ENCODE results near the gene KLHL22.
A peak's percentile ranks its signal among the peaks of the same experiment; 100 is the strongest.

Gene KLHL22

DNA sequence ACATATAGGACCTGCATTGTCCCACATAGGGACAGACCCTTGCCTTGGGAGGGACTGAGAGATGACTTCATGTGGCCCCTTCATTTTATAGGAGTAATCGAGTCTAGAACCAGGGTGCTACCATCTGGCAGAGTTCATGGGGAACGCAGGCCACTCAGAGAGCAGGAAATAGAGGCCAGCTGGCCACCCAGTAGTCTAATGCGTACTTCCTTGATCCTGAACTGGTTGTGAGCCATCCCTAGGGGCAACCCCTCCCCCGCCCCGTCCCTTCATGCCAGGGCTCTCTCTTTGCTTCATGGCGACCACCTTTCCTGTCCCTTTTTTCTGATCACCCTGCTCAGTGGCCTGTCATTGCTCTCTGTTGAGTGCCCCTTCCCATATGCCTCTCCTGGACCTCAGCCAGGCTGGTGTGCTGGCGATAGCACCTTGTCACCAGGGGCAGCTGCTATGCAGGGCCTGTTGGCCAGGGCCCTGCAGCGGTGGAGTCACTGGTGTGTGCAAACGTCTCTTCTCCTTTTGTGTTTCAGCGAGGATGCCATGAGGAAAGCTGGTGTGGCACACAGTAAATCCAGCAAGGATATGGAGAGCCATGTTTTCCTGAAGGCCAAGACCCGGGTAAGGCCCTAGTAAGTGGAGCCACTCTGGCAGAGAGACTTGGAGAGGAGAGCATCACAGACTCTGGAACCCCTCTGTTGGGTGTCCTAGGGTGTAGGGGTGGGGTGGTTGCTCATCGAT is 41.2 kb upstream of the KLHL22 start:
- POLR2A ChIA-PET (ENCODE audit: low non-redundant PET) = no interaction called here
- CTCF ChIA-PET = no interaction called here
- H3K27ac ChIP-seq = peak overlapping the region; percentile 100
- no peak for DNase-seq (ENCODE audit: low spot score)
- TF ChIP-seq, protein P1, sequence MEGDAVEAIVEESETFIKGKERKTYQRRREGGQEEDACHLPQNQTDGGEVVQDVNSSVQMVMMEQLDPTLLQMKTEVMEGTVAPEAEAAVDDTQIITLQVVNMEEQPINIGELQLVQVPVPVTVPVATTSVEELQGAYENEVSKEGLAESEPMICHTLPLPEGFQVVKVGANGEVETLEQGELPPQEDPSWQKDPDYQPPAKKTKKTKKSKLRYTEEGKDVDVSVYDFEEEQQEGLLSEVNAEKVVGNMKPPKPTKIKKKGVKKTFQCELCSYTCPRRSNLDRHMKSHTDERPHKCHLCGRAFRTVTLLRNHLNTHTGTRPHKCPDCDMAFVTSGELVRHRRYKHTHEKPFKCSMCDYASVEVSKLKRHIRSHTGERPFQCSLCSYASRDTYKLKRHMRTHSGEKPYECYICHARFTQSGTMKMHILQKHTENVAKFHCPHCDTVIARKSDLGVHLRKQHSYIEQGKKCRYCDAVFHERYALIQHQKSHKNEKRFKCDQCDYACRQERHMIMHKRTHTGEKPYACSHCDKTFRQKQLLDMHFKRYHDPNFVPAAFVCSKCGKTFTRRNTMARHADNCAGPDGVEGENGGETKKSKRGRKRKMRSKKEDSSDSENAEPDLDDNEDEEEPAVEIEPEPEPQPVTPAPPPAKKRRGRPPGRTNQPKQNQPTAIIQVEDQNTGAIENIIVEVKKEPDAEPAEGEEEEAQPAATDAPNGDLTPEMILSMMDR (conservative IDR thresholded peaks at IDR 0.05; ENCODE audit: low read depth) = no peak

DNA sequence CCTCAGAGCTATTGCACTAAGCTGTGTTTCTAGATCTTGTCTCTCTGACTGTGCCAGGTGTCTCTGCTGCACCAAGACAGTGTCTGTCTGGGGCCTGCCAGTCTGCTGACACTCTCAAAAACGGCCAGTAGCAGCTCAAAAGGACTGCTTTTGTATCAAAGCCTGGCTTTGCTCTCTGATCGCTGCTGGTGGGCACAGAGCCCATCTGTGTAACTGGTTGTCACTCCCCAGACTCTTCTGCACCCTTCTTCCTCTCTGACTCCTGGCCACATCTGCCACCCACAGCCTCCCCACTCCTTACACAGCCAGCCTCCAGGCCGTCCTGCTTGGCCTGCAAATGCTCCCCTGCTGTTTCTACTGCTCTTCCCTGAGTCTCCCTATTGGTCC is 38.3 kb upstream of the KLHL22 start:
- ChIA-PET POLR2A (ENCODE audit: low non-redundant PET) (interaction anchor here (0.7 kb wide), 1 partner anchor 212 kb away, joined by 3 read pairs; no protein-coding TSS in a partner anchor), CTCF (interaction anchor here (0.6 to 0.9 kb wide), 3 partner anchors 40 to 112 kb away, joined by 3 read pairs; no protein-coding TSS in a partner anchor)
- TF ChIP-seq, protein P1 (conservative IDR thresholded peaks at IDR 0.05; ENCODE audit: low read depth) = no peak
- peak overlapping the region; percentile 100 for H3K27ac ChIP-seq
- no peak for DNase-seq (ENCODE audit: low spot score)

DNA sequence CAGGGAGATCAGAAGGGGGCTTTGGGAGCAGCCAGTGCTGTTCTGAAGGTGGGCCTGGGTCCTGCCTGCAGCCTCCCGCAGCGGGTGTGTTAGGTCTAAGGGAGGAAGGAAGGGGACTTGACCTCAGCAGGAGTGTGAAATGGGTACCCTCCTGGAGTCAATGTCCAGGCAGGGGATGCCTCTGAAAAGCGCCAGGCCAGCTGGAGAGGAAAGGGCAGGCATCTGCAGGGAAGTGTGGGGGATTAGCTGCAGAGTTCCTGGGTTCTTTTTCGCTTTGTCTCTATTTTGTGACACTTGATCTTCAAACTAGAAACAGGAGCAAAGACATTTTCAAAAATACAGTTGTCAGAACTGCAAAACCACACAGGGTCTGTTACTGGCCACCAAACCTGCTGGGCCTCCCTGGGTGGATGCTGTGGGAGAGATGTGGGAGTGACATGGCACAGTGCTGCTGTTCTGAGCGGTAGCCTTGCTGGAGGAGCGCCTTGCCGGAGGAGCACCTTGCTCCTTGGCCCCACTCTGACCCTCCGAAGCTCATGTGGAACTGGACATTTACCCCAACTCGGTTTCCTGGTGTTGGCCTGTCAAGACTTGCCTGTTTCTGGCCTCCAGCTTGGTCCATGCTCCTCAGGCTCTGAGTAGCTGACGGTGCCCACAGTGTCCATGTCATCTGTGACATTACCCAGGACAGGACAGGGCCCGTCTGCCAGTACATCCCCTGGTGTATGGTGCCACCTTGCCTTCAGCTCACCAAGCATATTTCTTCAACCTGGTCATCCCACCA is 37.7 kb upstream of the KLHL22 start:
- POLR2A ChIA-PET (ENCODE audit: low non-redundant PET) = interaction anchor here (0.7 kb wide), 1 partner anchor 211 kb away, joined by 3 read pairs; no protein-coding TSS in a partner anchor
- TF ChIP-seq, protein P1 (conservative IDR thresholded peaks at IDR 0.05; ENCODE audit: low read depth) = no peak
- CTCF ChIA-PET = interaction anchor here (0.6 to 0.9 kb wide), 3 partner anchors 39 to 112 kb away, joined by 3 read pairs; no protein-coding TSS in a partner anchor
- H3K27ac ChIP-seq = peak overlapping the region; percentile 100
- no peak for DNase-seq (ENCODE audit: low spot score)

DNA sequence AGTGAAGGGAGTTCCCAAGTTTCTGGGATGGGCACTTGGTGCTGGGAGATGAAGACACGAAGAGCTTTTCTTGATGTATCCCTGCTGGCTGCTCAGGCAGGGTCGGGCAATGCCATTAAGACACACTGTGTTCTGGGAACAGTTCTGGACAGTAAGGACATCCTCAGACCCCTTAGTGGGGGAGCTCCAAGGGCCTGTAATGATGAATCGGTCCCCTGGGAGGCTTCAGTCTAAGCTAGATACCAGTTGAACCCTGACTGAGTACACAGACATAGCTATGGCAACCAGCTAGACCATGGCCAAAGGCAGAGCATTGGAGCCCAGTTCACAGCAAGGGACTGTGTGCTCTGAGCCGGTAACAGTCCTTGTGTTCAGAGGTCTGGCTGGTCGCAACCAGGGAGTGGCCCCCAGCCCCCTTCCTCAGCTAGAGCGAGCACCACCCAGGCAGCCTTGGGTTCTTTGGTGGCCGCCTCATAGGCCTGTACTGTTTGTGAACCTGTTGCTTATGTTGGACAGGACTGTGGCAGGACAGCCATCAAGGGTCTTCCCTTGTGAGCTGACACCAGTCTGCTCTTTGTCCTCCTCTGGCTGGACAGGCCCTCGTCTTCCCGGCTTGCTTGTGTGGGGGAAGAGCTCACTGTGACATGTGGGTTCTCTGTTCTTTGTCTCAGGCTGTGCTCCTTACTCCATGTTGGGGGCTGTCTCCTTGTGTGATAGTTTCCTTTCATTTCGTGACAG is 36.8 kb upstream of the KLHL22 start:
- ChIA-PET CTCF (no interaction called here), POLR2A (ENCODE audit: low non-redundant PET) (no interaction called here)
- DNase-seq (ENCODE audit: low spot score) = no peak
- H3K27ac ChIP-seq = peak overlapping the region; percentile 100
- TF ChIP-seq, protein P1 (conservative IDR thresholded peaks at IDR 0.05; ENCODE audit: low read depth) = no peak

DNA sequence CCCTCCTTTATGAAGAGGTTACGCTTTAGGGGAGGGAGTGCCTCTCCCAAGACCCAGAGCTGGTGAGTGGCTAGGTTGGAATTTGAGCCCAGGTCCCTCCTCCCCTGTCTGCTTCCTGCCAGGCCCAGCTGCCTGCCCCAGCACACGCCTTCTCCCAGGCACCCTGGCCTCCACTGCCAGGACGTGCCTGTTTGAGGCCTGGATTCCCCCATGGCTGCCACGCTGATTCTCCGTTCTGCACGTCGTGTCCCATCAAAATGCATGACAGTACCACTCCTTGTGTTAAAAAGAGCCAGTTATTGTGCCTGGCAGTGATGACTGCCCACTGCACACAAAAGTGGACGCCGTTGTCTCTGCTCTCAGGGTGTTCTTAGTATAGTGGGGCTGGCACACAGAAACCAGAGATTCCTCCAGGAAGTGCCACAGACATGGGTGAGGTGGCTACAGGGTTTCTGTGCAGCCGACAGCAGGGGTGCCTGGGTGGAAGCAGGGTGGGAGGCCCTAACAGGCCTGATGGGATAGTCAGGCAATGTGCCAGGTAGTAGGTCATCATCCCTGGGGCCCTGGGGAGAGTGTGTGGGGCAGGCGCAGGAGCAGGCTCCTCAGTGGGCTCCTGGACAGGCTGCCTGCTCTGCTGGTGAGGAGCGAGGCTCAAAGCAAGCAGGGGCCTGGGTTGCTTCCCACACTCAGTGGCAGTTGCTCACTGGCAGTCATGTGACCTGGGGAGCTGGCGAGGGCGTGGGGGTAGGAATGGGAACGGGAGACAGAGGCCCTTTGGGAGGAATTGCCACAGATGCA is 36.0 kb upstream of the KLHL22 start:
- TF ChIP-seq, protein P1 (conservative IDR thresholded peaks at IDR 0.05; ENCODE audit: low read depth) = no peak
- CTCF ChIA-PET = no interaction called here
- POLR2A ChIA-PET (ENCODE audit: low non-redundant PET) = no interaction called here
- peak; percentile 86 for DNase-seq (ENCODE audit: low spot score)
- H3K27ac ChIP-seq = peak overlapping the region; percentile 100

DNA sequence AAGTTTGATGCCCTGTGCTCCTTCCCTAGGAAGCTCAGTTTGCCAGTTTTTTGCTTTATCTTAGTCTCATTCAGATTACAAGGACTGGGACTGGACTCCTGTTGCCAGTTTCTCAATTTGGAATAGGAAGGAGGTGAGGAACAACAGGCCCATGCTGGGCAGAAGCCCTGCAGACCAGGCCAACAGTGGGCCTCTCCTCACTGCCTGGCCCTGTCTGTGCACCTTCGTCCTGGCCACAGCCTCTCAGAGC is 35.5 kb upstream of the KLHL22 start:
- no peak for DNase-seq (ENCODE audit: low spot score)
- TF ChIP-seq, protein P1 (conservative IDR thresholded peaks at IDR 0.05; ENCODE audit: low read depth) = no peak
- H3K27ac ChIP-seq = peak overlapping the region; percentile 100
- ChIA-PET POLR2A (ENCODE audit: low non-redundant PET) (no interaction called here), CTCF (no interaction called here)

Measured in RWPE1 (cell line).